AG08395 (cell line): ENCODE results near the gene ITPR1.

Experiments used
- DNase-seq: peaks from one replicate; pipeline ENCODE4 v3.0.0; 2012; ENCODE audit warnings: mixed read lengths, low spot score

The ITPR1 gene

GRCh38 chr3:4782095-4782494 is 288.9 kb downstream of the ITPR1 start:
- DNase-seq = no peak

- DNase-seq = no peak
Observed at GRCh38 chr3:4785551-4785950, 292.4 kb downstream of the ITPR1 start.

DNA sequence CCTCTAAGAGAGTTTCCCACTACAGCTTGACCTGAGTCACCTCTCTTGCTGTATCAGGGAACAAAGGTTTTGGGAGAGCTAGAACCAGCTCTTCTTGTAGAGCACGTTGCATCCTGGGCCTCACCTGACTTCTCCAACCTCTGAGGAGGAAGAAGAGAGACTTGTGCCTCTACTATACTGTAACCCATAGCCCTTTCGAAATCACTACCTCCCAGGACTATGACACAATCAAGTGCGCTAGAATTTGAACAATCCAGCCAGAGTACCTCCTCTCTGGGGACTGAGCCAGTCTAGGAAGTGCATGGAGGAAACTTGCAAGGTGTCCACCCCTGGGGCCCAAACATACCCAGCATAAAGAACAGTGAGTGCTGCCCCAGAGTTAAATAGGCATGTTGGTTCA is 293.3 kb downstream of the ITPR1 start:
- DNase-seq = no peak

DNA sequence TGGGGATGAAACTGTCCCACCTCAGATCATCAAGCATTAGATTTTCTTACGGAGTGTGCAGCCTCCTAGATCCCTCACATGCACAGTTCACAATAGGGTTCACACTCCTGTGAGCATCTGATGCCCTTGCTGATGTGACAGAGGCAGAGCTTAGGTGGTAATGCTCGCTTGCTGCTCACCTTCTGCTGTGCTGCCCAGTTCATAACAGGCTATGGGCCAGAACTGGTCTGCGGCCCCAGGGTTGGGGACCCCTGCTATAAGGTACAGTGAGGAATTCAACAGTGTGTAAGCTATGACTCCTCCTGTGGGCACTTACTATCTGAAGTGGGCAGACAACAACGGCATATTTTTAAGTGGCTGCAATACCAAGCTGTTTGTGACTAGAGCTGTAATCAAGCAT is 298.2 kb downstream of the ITPR1 start:
- no peak for DNase-seq

DNA sequence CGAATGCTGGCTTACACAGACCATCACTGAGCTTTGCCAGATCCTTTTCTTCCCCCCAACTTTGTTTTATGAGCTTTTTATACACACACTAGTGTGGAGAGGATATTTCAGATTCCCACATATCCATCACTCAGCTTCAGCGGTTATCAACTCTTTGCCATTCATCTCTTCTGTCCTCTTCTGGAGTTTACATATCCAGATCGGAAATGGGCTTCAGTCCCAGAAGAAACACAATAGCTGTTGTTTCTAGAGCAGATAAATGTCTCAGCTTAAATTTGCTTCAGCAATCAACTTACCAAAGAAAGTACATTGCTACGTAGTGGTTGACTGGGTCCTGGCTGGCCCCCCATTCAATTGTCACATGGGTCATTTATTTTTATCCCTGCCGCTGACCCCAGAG is 300.2 kb downstream of the ITPR1 start:
- no peak for DNase-seq

- no peak for DNase-seq
Observed at GRCh38 chr3:4794331-4794730, 301.2 kb downstream of the ITPR1 start.

DNA sequence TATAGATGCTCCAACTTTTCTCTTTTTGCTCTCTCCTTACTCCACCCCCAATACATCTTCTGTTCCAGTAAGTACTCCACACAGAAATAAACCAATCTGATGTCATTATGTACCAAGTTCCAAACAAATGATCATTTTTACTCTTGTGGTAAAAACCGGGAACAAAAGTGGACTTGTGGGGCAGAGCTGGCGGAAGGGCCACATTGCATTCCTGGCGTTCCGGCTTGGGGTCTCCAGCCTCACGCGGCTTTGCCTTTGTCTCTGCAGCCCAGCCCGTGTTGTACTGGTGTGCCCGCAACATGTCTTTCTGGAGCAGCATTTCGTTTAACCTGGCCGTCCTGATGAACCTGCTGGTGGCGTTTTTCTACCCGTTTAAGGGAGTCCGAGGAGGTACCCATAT is 301.6 kb downstream of the ITPR1 start:
- no peak for DNase-seq

DNA sequence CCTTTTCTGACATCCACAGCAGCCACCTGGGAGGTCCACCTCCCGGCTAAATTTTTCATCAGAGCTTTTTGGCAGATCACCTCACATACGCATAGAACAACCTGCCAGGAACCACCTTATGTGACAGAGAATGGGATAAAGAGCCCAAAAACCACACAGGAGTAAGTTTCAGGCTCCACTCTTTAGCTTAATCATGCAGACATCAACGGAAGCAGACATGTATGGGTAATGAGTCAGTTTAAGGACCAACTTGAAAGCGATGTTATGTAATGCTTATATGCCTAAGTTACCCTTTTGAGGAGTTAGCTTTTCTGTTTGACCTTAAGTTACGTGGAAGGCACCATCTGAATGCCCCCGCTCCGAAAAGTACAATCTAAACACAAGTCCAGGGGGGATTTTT is 302.8 kb downstream of the ITPR1 start:
- no peak for DNase-seq

- DNase-seq = no peak
Observed at GRCh38 chr3:4797201-4797705, 304.1 kb downstream of the ITPR1 start.

GRCh38 chr3:4799266-4800256 is 306.4 kb downstream of the ITPR1 start:
- DNase-seq = no peak

DNA sequence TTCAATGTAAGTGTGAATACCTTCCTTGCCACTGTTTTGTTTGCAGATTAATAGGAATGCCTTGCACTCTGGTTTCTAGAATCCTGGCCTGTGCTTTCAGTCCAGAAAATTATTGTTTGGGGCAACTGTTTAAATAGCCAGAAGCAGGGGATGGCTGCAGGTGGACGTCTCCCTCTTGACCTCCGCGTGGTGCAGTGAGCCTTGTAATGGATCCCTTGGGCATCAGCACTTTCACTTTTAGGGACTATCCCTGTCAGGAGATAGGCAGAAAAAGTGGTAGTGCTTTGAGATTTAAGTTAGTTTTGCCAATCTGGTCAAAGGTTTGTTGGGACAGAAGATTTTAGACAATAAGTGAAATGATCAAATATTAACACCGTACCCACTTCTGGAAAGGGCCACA is 307.4 kb downstream of the ITPR1 start:
- DNase-seq = no peak

DNA sequence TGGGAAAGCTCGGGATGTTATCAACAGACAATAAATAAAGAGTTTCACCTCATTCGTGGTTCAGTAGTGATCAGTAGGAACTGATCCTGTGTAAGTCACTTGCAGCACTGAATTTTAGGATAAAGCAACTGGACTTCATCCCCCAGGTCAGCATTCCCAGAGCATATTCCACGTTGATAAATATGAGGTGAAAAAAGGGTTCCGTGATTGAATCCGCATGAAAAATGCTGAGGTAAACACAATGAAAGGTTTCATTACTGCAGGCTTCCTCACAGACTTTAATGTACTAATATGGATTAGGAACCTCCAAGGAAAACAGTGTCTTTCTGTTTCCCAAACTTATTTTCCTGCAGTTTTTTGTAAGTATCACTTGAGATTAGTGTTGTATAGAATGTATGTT is 308.7 kb downstream of the ITPR1 start:
- no peak for DNase-seq

- no peak for DNase-seq
Observed at GRCh38 chr3:4802903-4803302, 309.8 kb downstream of the ITPR1 start.

DNA sequence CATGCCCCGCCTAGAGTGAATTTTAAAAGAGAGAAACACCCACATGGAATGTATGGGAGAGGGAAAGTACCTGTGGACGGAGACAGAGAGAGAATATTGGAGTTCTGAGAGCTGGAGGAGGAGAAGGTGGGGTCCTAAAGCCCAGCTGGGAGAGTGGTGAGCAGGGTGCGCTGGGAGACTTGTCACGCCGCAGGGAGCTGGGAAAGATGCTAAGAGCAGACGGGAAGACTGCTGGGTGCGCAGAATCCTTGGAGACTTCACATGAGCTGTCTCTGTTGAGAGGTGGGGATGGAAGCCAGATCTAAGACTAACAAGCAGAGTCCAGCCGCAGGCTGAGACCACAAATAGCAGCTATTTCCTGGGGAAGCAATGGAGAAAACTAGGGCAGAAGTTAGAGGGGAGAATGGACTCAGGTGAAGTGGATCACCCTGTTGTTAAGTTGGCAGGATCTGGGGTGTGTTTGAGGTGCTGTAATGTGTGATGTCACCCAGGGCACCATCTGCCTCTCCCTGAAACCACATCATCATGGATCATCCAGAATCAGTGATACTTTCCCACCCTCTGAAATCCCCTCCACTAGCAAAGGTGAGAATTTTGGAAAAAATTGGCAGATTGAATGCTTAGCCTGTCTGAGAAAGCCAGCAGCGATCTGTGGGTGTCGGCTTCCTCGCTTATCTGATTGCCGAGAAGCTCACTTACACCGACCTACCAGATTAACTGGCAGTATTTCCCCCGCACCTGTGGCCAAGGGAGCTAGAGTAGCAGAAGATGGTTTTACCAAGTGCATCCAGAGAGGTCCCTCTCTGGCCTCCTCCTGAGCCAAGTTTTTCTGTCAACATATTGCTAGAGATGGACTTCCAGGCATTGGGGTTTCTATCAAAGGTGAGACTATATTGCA is 311.3 kb downstream of the ITPR1 start:
- no peak for DNase-seq

- DNase-seq = no peak
Observed at GRCh38 chr3:4805662-4806061, 312.5 kb downstream of the ITPR1 start.

GRCh38 chr3:4806535-4807108 is 313.5 kb downstream of the ITPR1 start:
- no peak for DNase-seq

DNA sequence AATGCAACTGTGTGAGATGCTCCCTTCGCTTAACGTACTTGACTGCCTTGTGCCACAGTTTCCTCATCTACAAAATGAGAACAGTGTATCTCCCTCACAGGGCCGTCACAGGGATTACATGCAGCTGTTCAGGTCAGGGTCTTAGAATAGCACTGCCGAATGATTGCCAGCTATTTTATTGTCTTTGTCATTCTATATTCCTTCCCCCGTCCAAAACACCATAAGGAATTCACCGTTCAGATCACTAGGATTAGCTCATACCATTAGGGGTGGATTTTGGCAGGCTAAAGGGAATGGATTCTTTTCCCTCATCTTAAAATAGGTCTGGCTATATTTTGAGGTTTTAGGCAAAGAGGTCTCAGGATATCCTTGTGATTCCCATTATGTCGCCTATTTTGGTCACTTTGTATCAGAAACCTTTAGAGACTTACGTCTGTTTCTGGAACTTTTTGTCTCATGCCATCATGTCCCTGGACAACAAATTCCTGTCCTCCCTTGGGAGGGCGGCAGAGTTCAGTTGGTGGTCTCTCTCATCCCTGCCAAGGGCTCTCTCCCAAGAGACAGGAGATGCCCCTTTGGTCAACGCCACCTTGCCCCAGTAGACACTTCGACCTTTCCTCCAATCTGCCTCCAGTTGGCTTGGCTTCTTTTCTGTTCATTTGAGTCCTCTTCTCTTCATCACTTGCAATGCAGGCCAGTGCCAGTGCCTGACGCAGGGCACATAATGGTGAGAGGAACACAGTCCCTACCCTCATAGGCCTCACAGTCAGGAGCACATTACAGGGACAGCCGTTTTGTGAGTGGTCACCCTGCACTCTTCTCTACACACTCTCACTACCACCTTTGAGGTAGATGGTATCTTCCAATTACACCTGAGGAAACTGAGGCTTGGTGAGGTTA is 314.5 kb downstream of the ITPR1 start:
- no peak for DNase-seq

DNA sequence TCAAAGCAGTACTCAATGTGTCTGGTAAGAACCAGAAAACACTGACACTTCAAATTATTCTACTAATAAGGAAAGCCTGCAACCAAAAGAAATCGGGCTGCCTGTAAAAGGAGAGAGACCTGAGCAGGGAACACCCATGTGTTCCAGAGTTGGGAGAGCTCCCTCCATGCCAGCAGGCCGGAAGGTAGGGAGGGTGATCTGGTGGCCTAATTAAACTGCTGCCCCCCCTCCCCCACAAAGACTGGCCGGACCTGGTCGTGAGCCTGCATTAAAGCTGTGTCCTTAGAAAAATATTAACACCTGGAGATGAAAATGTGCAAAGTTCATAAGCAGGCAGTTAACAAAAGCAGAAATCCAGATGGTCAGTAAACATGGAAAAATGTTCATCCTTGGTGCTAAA is 315.5 kb downstream of the ITPR1 start:
- no peak for DNase-seq

DNA sequence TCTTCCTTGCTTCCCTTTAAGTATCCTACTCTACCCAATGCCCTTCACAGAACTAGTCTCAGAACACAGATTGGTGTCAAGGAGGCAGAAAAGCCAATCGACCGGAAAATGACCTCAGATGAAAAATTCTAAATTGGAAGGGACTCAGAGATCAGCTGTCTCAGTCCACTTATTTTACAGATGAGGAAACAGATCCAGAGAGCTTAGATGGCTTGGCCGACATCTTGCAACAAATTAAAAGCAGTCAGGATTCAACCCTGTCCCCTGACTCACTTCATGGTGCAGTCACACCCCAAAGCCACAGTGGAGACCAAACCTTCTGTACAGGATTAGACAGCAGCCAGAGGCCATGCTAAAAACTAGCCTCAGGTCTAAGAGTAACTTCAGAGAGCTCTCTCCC is 316.8 kb downstream of the ITPR1 start:
- peak; percentile 24 for DNase-seq

DNA sequence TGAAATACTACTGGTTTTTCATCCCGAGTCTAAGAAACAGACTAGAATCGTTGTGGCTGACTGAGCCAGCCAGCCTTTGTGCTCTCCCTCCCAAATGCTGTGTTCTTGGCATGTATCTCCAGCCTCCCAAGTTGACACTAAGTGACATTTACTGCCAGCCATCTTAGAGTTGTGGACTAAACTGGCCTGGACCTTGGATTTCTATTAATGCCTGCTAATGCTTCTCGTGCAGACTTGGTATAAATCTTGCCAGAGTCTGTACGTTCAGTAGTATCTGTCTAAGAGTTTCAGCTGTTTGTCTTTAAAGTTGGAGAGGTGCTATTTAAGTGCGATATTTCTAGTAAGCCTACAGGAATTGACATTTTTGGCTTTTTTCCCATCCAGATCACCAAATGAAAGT is 319.4 kb downstream of the ITPR1 start:
- DNase-seq = no peak

DNA sequence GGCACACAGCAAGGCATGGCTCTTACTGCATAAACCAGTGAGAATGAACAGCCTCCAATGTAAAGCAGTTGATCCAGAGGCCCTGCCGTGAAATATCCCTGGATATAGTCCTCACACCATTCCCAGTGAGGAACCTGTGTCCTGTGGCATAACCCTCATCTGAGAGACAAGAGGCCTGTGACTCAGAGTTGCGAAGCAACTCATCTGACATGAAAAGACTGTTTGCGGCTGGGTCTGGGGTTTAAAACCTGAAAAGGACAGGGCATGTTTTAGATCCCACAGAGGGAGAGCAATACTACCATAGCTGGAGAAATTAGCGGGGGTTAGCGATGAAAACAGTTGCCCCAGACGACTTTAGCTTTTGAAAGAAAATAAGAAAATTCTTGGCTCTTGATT is 320.8 kb downstream of the ITPR1 start:
- DNase-seq = no peak
